K562 (cell line): ENCODE results near the gene SLC20A1. TPM values are rescaled to one million over a fixed set of nuclear protein-coding genes. Genes with fewer than 3 reads are reported as not detected.

Experiments
- ASH1L ChIP-seq: fragments of 450-650 bp; IDR thresholded peaks from 2 replicates; pipeline ENCODE4 v1.6.1; 2018; ENCODE audit warnings: borderline replicate concordance, mild to moderate bottlenecking, low read depth; ENCODE audit not compliant: partially characterized antibody
- CREB1 ChIP-seq, 2 experiments: sonication (generic) in 1 of 2; formaldehyde crosslinking in 1 of 2; IDR thresholded peaks; 2 replicates each; pipeline versions ENCODE4 v1.6.1 to v1.8.0; 2012 to 2022; ENCODE audit warnings: inconsistent platforms in 1 of 2, mild to moderate bottlenecking in 1 of 2, missing genetic modification reagents in 1 of 2, moderate library complexity in 1 of 2
- CXXC5 ChIP-seq: fragments of 250-450 bp; sonication (Bioruptor Pico); IDR thresholded peaks from 2 replicates; pipeline ENCODE4 v1.8.0; 2022; ENCODE audit warnings: inconsistent platforms, mild to moderate bottlenecking, moderate library complexity
- FOXJ2 ChIP-seq: fragments of 200-800 bp; sonication (Bioruptor generic); IDR thresholded peaks from 2 replicates; pipeline ENCODE4 v1.6.1; 2016; ENCODE audit warnings: missing genetic modification characterization, missing compliant biosample characterization
- KLF13 ChIP-seq: fragments of 450-650 bp; IDR thresholded peaks from 2 replicates; pipeline ENCODE4 v1.6.1; 2016; ENCODE audit warnings: missing genetic modification characterization, low read depth, mild to moderate bottlenecking, missing compliant biosample characterization, moderate library complexity, borderline replicate concordance
- MXI1 ChIP-seq: IDR thresholded peaks from 2 replicates; pipeline ENCODE4 v1.6.1; 2011; ENCODE audit warnings: low read depth, mild to moderate bottlenecking, improper control_type of control experiment, low read length
- PHB ChIP-seq: fragments of 250-450 bp; sonication (Bioruptor Pico); IDR thresholded peaks from 2 replicates; pipeline ENCODE4 v1.5.0; 2021
- PHB2 ChIP-seq: fragments of 450-650 bp; IDR thresholded peaks from 2 replicates; pipeline ENCODE4 v1.6.1; 2017; ENCODE audit warnings: low read depth
- RBM22 ChIP-seq: fragments of 200-400 bp; formaldehyde crosslinking; IDR thresholded peaks from 2 replicates; pipeline ENCODE4 v1.6.1; 2018; ENCODE audit warnings: low read length, low read depth; ENCODE audit not compliant: poor library complexity, severe bottlenecking
- TCF3 ChIP-seq: sonication (generic); formaldehyde crosslinking; IDR thresholded peaks from 2 replicates; pipeline ENCODE4 v1.4.0; 2020; ENCODE audit warnings: mild to moderate bottlenecking, missing genetic modification reagents
- ZNF586 ChIP-seq: fragments of 450-650 bp; formaldehyde crosslinking; conservative IDR thresholded peaks from 2 replicates; pipeline ENCODE4 v1.4.0; 2020; ENCODE audit warnings: mild to moderate bottlenecking, moderate library complexity
- ZNF644 ChIP-seq: fragments of 200-800 bp; sonication (Bioruptor generic); IDR thresholded peaks from 2 replicates; pipeline ENCODE4 v1.6.1; 2016; ENCODE audit warnings: low read depth, missing genetic modification characterization, missing compliant biosample characterization
- polyA plus RNA-seq, 8 experiments: library from polyadenylated mRNA; depleted of rRNA in 4 of 8; stranded (reverse) in 5 of 8; unstranded in 3 of 8; fragments of >200 nt; fragmentation: Nextera tagmentation in 2 of 8; fragmentation: Illumina TruSeq in 1 of 8; extraction: Ambion mirVana in 2 of 8; extraction: Trizol in 1 of 8; gene quantifications; 2 replicates each; pipeline versions ENCODE4 v1.2.1 to v1.2.3, GENCODE V29; 2011 to 2014; ENCODE audit warnings: inconsistent platforms in 1 of 8, missing spikeins in 1 of 8
- total RNA-seq, 7 experiments: library from RNA; depleted of rRNA in 6 of 7; stranded (reverse); fragments of >200 nt in 6 of 7; fragmentation: Illumina TruSeq in 2 of 7; extraction: Trizol in 2 of 7; gene quantifications; 2 replicates each; pipeline versions ENCODE4 v1.2.1 to v1.2.3, GENCODE V29; 2011 to 2021; ENCODE audit warnings: low replicate concordance in 1 of 7
- TF ChIP-seq, protein P1 (sequence below): sonication (generic); formaldehyde crosslinking; IDR thresholded peaks from 2 replicates; pipeline ENCODE4 v1.8.0; 2023; ENCODE audit warnings: missing genetic modification reagents, mild to moderate bottlenecking, borderline replicate concordance
- TF ChIP-seq, protein P2 (sequence below): sonication (generic); formaldehyde crosslinking; IDR thresholded peaks from 2 replicates; pipeline ENCODE4 v1.8.0; 2022; ENCODE audit warnings: mild to moderate bottlenecking, missing genetic modification reagents
- TF ChIP-seq, protein P3 (sequence below): fragments of 250-450 bp; sonication (Bioruptor Pico); IDR thresholded peaks from 2 replicates; pipeline ENCODE4 v1.5.0; 2021; ENCODE audit warnings: mild to moderate bottlenecking, moderate library complexity

SLC20A1 gene
- total and polyA plus RNA-seq, 9 of the 15 experiments (the other 6 are each of a cell fraction or from before 2014, with no cell fraction given), result 53.8 to 150 (median 74.7) TPM

DNA sequence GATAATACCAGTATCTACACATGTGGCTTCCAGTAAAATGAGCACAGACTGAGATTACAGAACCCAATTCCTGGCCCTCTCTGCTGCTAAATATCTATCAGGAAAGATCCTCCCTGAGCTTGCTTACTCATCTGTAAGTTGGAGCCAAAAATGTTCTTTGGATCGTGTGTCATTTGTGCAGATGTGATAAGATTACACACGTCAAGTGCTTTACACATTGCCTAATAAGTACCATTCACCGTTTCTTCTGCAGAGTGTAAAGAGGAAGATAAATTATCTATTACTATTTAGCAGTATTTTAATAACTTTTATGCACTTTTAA lies 23.2 kb upstream of the SLC20A1 start (continued):
- TF ChIP-seq TCF3 (CRISPR knock-in tag), result peak; percentile 30; the same call in 1 of the 2 replicates
- no peak for TF ChIP-seq FOXJ2
- TF ChIP-seq MXI1, result no peak
- TF ChIP-seq, protein P1, sequence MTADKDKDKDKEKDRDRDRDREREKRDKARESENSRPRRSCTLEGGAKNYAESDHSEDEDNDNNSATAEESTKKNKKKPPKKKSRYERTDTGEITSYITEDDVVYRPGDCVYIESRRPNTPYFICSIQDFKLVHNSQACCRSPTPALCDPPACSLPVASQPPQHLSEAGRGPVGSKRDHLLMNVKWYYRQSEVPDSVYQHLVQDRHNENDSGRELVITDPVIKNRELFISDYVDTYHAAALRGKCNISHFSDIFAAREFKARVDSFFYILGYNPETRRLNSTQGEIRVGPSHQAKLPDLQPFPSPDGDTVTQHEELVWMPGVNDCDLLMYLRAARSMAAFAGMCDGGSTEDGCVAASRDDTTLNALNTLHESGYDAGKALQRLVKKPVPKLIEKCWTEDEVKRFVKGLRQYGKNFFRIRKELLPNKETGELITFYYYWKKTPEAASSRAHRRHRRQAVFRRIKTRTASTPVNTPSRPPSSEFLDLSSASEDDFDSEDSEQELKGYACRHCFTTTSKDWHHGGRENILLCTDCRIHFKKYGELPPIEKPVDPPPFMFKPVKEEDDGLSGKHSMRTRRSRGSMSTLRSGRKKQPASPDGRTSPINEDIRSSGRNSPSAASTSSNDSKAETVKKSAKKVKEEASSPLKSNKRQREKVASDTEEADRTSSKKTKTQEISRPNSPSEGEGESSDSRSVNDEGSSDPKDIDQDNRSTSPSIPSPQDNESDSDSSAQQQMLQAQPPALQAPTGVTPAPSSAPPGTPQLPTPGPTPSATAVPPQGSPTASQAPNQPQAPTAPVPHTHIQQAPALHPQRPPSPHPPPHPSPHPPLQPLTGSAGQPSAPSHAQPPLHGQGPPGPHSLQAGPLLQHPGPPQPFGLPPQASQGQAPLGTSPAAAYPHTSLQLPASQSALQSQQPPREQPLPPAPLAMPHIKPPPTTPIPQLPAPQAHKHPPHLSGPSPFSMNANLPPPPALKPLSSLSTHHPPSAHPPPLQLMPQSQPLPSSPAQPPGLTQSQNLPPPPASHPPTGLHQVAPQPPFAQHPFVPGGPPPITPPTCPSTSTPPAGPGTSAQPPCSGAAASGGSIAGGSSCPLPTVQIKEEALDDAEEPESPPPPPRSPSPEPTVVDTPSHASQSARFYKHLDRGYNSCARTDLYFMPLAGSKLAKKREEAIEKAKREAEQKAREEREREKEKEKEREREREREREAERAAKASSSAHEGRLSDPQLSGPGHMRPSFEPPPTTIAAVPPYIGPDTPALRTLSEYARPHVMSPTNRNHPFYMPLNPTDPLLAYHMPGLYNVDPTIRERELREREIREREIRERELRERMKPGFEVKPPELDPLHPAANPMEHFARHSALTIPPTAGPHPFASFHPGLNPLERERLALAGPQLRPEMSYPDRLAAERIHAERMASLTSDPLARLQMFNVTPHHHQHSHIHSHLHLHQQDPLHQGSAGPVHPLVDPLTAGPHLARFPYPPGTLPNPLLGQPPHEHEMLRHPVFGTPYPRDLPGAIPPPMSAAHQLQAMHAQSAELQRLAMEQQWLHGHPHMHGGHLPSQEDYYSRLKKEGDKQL, result no peak
- no peak for TF ChIP-seq KLF13 (tag)
- no peak for TF ChIP-seq ASH1L
- TF ChIP-seq, protein P2, sequence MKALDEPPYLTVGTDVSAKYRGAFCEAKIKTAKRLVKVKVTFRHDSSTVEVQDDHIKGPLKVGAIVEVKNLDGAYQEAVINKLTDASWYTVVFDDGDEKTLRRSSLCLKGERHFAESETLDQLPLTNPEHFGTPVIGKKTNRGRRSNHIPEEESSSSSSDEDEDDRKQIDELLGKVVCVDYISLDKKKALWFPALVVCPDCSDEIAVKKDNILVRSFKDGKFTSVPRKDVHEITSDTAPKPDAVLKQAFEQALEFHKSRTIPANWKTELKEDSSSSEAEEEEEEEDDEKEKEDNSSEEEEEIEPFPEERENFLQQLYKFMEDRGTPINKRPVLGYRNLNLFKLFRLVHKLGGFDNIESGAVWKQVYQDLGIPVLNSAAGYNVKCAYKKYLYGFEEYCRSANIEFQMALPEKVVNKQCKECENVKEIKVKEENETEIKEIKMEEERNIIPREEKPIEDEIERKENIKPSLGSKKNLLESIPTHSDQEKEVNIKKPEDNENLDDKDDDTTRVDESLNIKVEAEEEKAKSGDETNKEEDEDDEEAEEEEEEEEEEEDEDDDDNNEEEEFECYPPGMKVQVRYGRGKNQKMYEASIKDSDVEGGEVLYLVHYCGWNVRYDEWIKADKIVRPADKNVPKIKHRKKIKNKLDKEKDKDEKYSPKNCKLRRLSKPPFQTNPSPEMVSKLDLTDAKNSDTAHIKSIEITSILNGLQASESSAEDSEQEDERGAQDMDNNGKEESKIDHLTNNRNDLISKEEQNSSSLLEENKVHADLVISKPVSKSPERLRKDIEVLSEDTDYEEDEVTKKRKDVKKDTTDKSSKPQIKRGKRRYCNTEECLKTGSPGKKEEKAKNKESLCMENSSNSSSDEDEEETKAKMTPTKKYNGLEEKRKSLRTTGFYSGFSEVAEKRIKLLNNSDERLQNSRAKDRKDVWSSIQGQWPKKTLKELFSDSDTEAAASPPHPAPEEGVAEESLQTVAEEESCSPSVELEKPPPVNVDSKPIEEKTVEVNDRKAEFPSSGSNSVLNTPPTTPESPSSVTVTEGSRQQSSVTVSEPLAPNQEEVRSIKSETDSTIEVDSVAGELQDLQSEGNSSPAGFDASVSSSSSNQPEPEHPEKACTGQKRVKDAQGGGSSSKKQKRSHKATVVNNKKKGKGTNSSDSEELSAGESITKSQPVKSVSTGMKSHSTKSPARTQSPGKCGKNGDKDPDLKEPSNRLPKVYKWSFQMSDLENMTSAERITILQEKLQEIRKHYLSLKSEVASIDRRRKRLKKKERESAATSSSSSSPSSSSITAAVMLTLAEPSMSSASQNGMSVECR (CRISPR knock-in tag), result no peak
- peak; percentile 37; the same call in 1 of the 2 replicates for TF ChIP-seq CXXC5
- TF ChIP-seq RBM22, result no peak
- TF ChIP-seq, protein P3, sequence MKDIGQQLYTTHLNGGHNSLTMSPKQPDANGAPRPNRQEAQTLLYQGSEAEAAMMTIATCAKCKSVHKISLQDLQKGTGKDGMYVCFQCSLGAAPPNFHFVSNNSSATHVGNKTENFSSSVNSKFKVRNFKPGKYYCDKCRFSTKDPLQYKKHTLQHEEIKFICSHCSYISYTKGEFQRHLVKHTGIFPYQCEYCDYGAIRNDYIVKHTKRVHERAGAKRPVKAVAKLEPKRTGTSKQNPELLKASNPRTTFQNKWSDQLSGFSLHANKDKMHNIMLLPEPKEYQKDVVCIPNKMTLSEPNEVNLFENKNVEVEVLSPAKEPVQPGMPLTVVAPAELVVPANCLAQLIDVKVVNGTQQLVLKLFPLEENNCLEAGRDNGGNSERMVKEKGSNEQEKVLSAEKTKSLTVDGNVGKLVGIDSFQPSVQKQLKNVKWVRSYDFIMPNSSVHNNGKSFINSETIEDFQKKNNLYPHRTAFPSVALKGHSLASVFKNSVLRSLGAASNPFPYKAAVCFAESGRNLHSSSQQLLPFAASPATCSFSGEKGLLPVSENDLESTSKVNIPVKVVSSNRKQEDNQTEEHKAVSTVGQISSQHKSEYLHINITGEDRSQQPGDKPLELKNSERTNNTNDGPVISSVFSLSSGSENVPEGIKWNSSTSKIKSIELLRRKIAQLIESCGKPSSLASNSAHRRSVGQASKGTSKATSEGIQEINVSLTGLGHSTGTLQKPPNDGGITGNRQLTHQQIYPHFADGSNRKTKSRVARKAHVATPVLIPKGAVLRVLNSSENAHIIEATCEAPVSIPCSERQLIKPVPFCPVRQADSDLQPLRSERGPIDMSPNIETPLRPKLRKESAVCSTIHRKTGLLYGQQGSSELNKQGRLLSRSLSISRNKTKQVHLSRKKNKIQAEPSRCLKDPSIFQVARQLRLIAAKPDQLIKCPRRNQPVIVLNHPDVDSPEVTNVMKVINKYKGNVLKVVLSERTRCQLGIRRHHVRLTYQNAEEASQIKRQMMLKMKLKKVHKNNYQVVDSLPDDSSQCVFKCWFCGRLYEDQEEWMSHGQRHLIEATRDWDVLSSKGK, result no peak
- no peak for TF ChIP-seq ZNF586
- no peak for TF ChIP-seq ZNF644 (tag)
- 0 out of 2 replicates have a peak, but pooled peaks have one; percentile 22 for TF ChIP-seq CREB1 (IDR thresholded peaks at IDR 0.05)
- TF ChIP-seq CREB1 (CRISPR knock-in tag; IDR thresholded peaks at IDR 0.05), result no peak
- no peak for TF ChIP-seq PHB (CRISPR knock-in tag)
- TF ChIP-seq PHB2, result no peak
